OCI-LY3 (cell line): ENCODE data around the gene HID1.

Source experiments
- CTCF ChIP-seq: fragments of 200-600, 300-600 bp; sonication (generic); IDR thresholded peaks from 2 replicates; pipeline ENCODE4 v1.5.1; 2014; ENCODE audit warnings: antibody characterized with exemption, low read length, low read depth
- EZH2phosphoT487 ChIP-seq: fragments of 200-600 bp; shearing (Covaris generic); IDR thresholded peaks from 2 replicates; pipeline ENCODE4 v1.6.1; 2018; ENCODE audit warnings: antibody characterized with exemption, mixed run types, low read depth

DNA sequence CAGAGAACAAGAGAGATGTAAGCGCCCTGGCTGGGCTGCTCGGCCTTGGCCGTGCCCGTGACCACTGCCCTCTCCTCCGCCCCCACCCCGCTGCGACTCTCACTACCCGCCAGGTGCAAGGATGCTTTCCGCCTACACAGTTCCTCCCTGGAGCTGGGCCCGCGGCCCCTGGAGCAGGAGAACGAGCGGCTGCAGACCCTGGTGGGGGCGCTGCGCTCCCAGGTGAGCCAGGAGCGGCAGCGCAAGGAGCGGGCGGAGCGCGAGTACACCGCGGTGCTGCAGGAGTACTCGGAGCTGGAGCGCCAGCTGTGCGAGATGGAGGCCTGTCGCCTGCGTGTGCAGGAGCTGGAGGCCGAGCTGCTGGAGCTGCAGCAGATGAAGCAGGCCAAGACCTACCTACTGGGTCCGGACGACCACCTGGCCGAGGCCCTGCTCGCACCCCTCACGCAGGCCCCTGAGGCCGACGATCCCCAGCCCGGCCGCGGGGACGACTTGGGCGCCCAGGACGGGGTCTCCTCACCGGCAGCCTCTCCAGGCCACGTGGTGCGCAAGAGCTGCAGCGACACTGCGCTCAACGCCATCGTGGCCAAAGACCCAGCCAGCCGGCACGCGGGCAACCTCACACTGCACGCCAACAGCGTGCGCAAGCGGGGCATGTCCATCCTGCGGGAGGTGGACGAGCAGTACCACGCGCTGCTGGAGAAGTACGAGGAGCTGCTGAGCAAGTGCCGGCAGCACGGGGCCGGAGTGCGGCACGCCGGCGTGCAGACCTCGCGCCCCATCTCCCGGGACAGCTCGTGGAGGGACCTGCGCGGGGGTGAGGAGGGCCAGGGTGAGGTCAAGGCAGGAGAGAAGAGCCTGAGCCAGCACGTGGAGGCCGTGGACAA is 30.8 kb upstream of the HID1 start:
- TF ChIP-seq CTCF (no peak), EZH2phosphoT487 (no peak)
